PC-3 (cell line): Measurements from ENCODE around the gene LMNTD1. TPM values are rescaled to one million over a fixed set of nuclear protein-coding genes. Genes with fewer than 3 reads are reported as not detected.

Source experiments
- ATAC-seq: fragments of 200-7000 bp; cut with Tn5 transposase; 2 replicates; pipeline ENCODE4 v1.9.1; 2020; ENCODE audit warnings: mild to moderate bottlenecking, moderate library complexity
- BruUV-seq: library from RNA; stranded (reverse); fragments of 400-500 nt; replicated peaks from 2 replicates; lab custom pipeline; 2021; lab: Mats Ljungman, UMichigan
- CTCF ChIA-PET: fragments of 300-600 bp; sonication (Branson Sonifier 250); formaldehyde crosslinking; loops from one replicate; lab custom pipeline; 2022; ENCODE audit warnings: antibody characterized with exemption; lab: Charles Lee
- POLR2A ChIA-PET: fragments of 300-600 bp; sonication (Branson Sonifier 250); formaldehyde crosslinking; loops from one replicate; lab custom pipeline; 2022; ENCODE audit warnings: antibody characterized with exemption; ENCODE audit not compliant: unreplicated experiment; lab: Charles Lee
- DNase-seq: peaks from one replicate; pipeline ENCODE4 v3.0.0-alpha.2; 2015
- H2AFZ ChIP-seq: fragments of 300-600 bp; sonication (generic); 2 replicates; pipeline ENCODE4 v1.6.0; 2016; ENCODE audit warnings: antibody characterized with exemption, low read length
- H3F3A ChIP-seq: fragments of 300-600 bp; sonication (generic); one replicate; pipeline ENCODE4 v1.6.0; 2017; ENCODE audit warnings: antibody characterized with exemption, low read length, control low read depth, mild to moderate bottlenecking; ENCODE audit not compliant: unreplicated experiment
- H3K27ac ChIP-seq: fragments of 300-600 bp; sonication (generic); 2 replicates; pipeline ENCODE4 v1.5.1; 2016; ENCODE audit warnings: mild to moderate bottlenecking, low read length
- H3K27me3 ChIP-seq: fragments of 300-600 bp; sonication (generic); 2 replicates; pipeline ENCODE4 v1.6.1; 2016; ENCODE audit warnings: low read length, mixed read lengths
- H3K36me3 ChIP-seq: fragments of 300-600 bp; sonication (generic); 2 replicates; pipeline ENCODE4 v1.6.1; 2016; ENCODE audit warnings: low read depth, mixed run types, low read length, mixed read lengths
- H3K4me1 ChIP-seq: fragments of 300-600 bp; sonication (generic); 2 replicates; pipeline ENCODE4 v1.5.1; 2016; ENCODE audit warnings: low read length; ENCODE audit not compliant: insufficient read depth
- H3K4me2 ChIP-seq: fragments of 300-600 bp; sonication (generic); 2 replicates; pipeline ENCODE4 v1.6.0; 2016; ENCODE audit warnings: low read length
- H3K4me3 ChIP-seq: fragments of 300-600 bp; sonication (generic); 2 replicates; pipeline ENCODE4 v1.5.1; 2016; ENCODE audit warnings: mild to moderate bottlenecking, low read length, mixed read lengths
- H3K79me2 ChIP-seq: fragments of 300-600 bp; sonication (generic); 2 replicates; pipeline ENCODE4 v1.6.1; 2017; ENCODE audit warnings: low read length, mixed read lengths
- H3K9ac ChIP-seq: fragments of 300-600 bp; sonication (generic); 2 replicates; pipeline ENCODE4 v1.6.0; 2016; ENCODE audit warnings: mild to moderate bottlenecking, low read length
- H3K9me2 ChIP-seq: fragments of 300-600 bp; sonication (generic); replicated peaks from 2 replicates; pipeline ENCODE4 v1.6.1; 2016; ENCODE audit warnings: mixed run types, low read length, mixed read lengths
- H3K9me3 ChIP-seq: fragments of 300-600 bp; sonication (generic); 2 replicates; pipeline ENCODE4 v1.6.1; 2016; ENCODE audit warnings: low read length, mixed read lengths
- H4K20me1 ChIP-seq: fragments of 300-600 bp; sonication (generic); 2 replicates; pipeline ENCODE4 v1.6.1; 2016; ENCODE audit warnings: low read length, mixed read lengths
- CTCF ChIP-seq: fragments of 300-600 bp; sonication (generic); conservative IDR thresholded peaks from 2 replicates; pipeline ENCODE4 v1.5.1; 2017; ENCODE audit warnings: antibody characterized with exemption, low read depth, mild to moderate bottlenecking, low read length
- EZH2 ChIP-seq: fragments of 300-600 bp; sonication (generic); IDR thresholded peaks from one replicate; pipeline ENCODE4 v1.6.1; 2017; ENCODE audit warnings: antibody characterized with exemption, mild to moderate bottlenecking, low read length; ENCODE audit not compliant: unreplicated experiment
- EZH2phosphoT487 ChIP-seq: fragments of 300-600 bp; sonication (generic); IDR thresholded peaks from 2 replicates; pipeline ENCODE4 v1.6.1; 2018; ENCODE audit warnings: mild to moderate bottlenecking, antibody characterized with exemption, low read length, borderline replicate concordance
- intact Hi-C: fragments of 100-400 bp; cut with micrococcal nuclease; formaldehyde crosslinking; loops from 2 replicates; pipeline ENCODE4 v1.9.0; 2023
- total RNA-seq: library from RNA; depleted of rRNA; stranded (reverse); fragments of >200 nt; gene quantifications from 2 replicates; pipeline ENCODE4 v1.2.3, GENCODE V29; 2014

The LMNTD1 gene
- total RNA-seq, 1 experiment from 2014 or later = not detected

- no peaks in the 10 kb centered on the region for H3F3A ChIP-seq
- no peak overlapping the region for H3K4me3 ChIP-seq
- peak; percentile 64; the same call in 1 of the 2 replicates for ATAC-seq
- peak; percentile 33 for DNase-seq
- CTCF ChIA-PET = no interaction called here
- 0 out of 2 replicates have a peak, but pooled peaks cover 5% of the 10 kb centered on the region for H3K4me1 ChIP-seq
- POLR2A ChIA-PET = no interaction called here
- H3K9me3 ChIP-seq = no peaks in the 10 kb centered on the region
- no peaks in the 10 kb centered on the region for H3K9me2 ChIP-seq
- no peaks in the 10 kb centered on the region for H3K27me3 ChIP-seq
- H3K4me2 ChIP-seq = no peak overlapping the region
- no peak overlapping the region for H3K27ac ChIP-seq
- no peaks in the 10 kb centered on the region for H3K79me2 ChIP-seq
- H2AFZ ChIP-seq = no peak overlapping the region
- BruUV-seq = no TSS peak
- H3K36me3 ChIP-seq = no peaks in the 10 kb centered on the region
- intact Hi-C loops = no loop called here
- no peak for TF ChIP-seq CTCF
- no peak for TF ChIP-seq EZH2
- no peak for TF ChIP-seq EZH2phosphoT487
- H4K20me1 ChIP-seq = no peaks in the 10 kb centered on the region
- H3K9ac ChIP-seq = no peak overlapping the region
These were observed 23.3 kb downstream of the LMNTD1 start for GRCh38 chr12:25529738-25530137.

DNA sequence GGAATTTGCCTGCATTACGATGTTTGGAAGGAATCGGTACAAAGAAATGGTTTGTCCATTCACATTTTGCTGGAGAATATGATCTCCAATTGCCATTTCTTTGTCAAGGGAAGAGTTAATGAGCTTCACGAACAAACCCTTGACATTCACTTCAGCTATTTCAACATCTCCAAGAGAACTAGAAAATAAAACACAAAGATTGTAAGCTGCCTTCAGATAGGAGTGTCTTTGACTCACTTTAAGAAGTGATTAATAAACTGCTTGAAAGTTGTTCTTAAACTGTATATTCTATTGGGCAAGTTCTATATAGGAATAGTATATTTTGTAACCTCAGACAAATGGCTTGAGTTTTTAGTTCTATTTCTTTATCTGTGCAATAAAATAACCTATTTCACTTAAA, 26.3 kb downstream of the LMNTD1 start:
- CTCF ChIA-PET = no interaction called here

More for the DNA sequence above, 26.3 kb downstream of the LMNTD1 start:
- Histone ChIP-seq H3F3A (no peaks in the 10 kb centered on the region), H3K9me3 (no peaks in the 10 kb centered on the region), H3K27ac (no peak overlapping the region), H4K20me1 (no peaks in the 10 kb centered on the region), H3K9ac (no peak overlapping the region), H3K36me3 (no peaks in the 10 kb centered on the region), H3K27me3 (no peaks in the 10 kb centered on the region), H3K79me2 (no peaks in the 10 kb centered on the region), H3K9me2 (no peaks in the 10 kb centered on the region), H3K4me3 (no peak overlapping the region), H2AFZ (no peak overlapping the region), H3K4me2 (no peak overlapping the region), H3K4me1 (0 out of 2 replicates have a peak, but pooled peaks cover 5% of the 10 kb centered on the region)
- intact Hi-C loops = no loop called here
- ATAC-seq (no peak), DNase-seq (no peak)
- TF ChIP-seq EZH2 (no peak), CTCF (no peak), EZH2phosphoT487 (no peak)
- BruUV-seq = no TSS peak
- POLR2A ChIA-PET = no interaction called here
